ENCODE measurements around the gene CAMK1D. TPM values are rescaled to one million over a fixed set of nuclear protein-coding genes. Genes with fewer than 3 reads are reported as not detected.

CAMK1D gene
- polyA plus RNA-seq, 1 experiment: 1.1 TPM

DNA sequence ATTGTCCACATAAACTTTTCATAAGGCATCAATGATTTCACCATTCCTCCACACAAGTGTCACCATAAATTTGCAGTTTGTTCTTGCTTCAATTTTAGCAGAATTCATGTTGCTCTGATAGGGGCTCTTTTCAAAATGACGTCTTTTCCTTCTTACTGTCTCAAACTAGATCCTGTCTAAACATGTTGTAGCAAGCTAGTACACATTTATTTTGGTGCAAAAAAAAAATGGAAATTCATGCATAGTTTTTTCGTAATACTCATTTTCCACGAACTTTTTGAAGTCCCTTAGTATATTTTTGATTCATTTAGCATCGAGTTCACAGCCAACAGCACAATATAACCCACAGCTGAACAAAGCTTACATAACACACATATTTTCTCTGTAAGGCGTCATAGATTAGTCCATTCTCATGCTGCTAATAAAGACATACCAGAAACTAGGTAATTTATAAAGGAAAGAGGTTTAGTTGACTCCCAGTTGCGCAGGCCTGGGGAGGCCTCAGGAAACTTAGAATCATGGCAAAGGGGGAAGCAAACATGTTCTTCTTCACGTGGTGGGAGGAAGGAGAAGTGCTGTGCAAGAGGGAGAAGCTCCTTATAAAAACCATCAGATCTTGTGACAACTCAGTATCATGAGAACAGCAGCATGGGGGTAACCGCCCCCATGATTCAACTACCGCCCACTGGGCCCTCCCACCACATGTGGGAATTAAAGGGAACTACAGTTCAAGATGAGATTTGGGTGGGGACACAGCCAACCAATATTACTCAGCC lies 350.6 kb downstream of the CAMK1D start:
- Histone ChIP-seq H3K27me3 (ENCODE audit: control insufficient read depth, insufficient read depth, low read length) (no peaks in the 10 kb centered on the region), H3K36me3 (ENCODE audit: control insufficient read depth, insufficient read depth, low read length) (no peaks in the 10 kb centered on the region), H3K4me3 (ENCODE audit: low read depth, low read length) (no peak overlapping the region)
- CTCF ChIA-PET: interaction anchor here (1.4 to 2.0 kb wide), 3 partner anchors 9 to 15 kb away, joined by 3 to 8 read pairs (median 3); no protein-coding TSS in a partner anchor
- POLR2A ChIA-PET: no interaction called here
- DNase-seq (ENCODE audit: low read depth): no peak
- TF ChIP-seq, protein P1, sequence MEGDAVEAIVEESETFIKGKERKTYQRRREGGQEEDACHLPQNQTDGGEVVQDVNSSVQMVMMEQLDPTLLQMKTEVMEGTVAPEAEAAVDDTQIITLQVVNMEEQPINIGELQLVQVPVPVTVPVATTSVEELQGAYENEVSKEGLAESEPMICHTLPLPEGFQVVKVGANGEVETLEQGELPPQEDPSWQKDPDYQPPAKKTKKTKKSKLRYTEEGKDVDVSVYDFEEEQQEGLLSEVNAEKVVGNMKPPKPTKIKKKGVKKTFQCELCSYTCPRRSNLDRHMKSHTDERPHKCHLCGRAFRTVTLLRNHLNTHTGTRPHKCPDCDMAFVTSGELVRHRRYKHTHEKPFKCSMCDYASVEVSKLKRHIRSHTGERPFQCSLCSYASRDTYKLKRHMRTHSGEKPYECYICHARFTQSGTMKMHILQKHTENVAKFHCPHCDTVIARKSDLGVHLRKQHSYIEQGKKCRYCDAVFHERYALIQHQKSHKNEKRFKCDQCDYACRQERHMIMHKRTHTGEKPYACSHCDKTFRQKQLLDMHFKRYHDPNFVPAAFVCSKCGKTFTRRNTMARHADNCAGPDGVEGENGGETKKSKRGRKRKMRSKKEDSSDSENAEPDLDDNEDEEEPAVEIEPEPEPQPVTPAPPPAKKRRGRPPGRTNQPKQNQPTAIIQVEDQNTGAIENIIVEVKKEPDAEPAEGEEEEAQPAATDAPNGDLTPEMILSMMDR (IDR thresholded peaks at IDR 0.05; ENCODE audit: insufficient read depth, low read depth, low read length): no peak

DNA sequence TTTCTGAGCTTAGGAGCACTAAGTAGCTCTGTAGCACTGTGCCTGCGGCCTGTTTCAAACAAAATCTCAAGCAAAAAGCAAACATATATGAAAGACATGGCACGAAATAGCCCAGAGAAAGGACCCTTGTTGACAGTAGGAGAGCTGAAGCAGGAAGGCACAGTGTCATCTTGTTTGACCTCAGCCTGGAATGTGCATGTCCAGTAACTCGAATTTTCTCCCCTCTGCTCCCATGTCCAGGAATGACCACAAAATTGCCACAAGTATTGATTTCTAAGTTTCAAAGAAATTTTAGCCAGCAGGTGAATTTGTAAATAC lies 351.2 kb downstream of the CAMK1D start:
- no peak overlapping the region for H3K4me3 ChIP-seq (ENCODE audit: low read depth, low read length)
- CTCF ChIA-PET: interaction anchor here (1.7 to 2.0 kb wide), 2 partner anchors 10 kb away, joined by 3 to 8 read pairs; no protein-coding TSS in a partner anchor
- H3K36me3 ChIP-seq (ENCODE audit: control insufficient read depth, insufficient read depth, low read length): no peaks in the 10 kb centered on the region
- no peak for DNase-seq (ENCODE audit: low read depth)
- TF ChIP-seq, protein P1 (IDR thresholded peaks at IDR 0.05; ENCODE audit: insufficient read depth, low read depth, low read length): no peak
- no peaks in the 10 kb centered on the region for H3K27me3 ChIP-seq (ENCODE audit: control insufficient read depth, insufficient read depth, low read length)
- POLR2A ChIA-PET: no interaction called here

DNA sequence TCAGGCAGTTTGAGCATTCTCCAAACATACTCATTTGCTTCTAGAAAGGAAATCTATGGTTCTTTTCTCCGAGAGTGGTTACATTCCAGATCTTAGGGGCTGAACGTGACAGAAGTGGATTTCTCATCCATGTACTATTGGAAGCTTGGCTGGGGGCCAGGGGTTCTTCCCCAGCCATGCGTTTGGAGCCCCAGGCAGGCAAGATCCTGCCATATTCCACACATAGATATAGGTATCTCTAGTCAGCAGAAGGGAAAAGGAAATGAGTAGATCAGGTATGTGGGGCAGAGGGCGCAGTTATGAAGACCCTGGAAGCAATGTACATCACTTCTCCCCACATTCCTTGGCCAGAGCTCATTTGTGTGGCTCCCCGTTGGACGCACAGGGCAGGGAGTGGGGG lies 352.3 kb downstream of the CAMK1D start:
- TF ChIP-seq, protein P1 (IDR thresholded peaks at IDR 0.05; ENCODE audit: insufficient read depth, low read depth, low read length): no peak
- no peak overlapping the region for H3K4me3 ChIP-seq (ENCODE audit: low read depth, low read length)
- ChIA-PET POLR2A (no interaction called here), CTCF (interaction anchor here (1.0 to 2.0 kb wide), 4 partner anchors 9 to 486 kb away, joined by 3 to 8 read pairs (median 4); partner anchors contain the start of gene OPTN)
- no peaks in the 10 kb centered on the region for H3K27me3 ChIP-seq (ENCODE audit: control insufficient read depth, insufficient read depth, low read length)
- no peak for DNase-seq (ENCODE audit: low read depth)
- H3K36me3 ChIP-seq (ENCODE audit: control insufficient read depth, insufficient read depth, low read length): no peaks in the 10 kb centered on the region

DNA sequence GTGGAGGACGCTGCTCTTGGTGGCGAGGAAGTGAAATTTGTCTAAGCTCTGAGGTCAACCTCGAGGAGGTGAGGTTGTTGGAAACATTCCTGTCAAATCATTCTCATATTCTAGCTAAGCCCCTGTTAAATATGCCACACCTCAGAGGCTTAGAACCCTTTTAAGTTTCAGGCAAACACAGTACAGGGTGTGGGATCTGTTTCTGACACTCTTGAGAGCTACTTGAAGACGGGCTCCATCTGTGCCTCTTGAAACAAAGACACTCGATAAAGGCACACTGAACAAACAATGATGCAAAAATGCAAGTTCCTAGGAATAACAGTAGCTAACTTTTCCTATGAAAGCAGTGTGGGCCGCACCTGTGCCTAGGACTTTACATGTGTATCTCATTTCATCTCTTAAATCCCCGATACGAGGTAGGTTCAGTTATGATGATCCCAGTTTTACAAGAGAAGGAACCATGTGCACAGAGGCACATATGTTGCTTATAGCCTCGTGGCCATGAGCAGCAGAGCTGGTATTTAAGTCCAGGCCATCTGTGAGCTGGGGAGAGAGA lies 352.9 kb downstream of the CAMK1D start:
- TF ChIP-seq, protein P1 (IDR thresholded peaks at IDR 0.05; ENCODE audit: insufficient read depth, low read depth, low read length): no peak
- Histone ChIP-seq H3K4me3 (ENCODE audit: low read depth, low read length) (no peak overlapping the region), H3K36me3 (ENCODE audit: control insufficient read depth, insufficient read depth, low read length) (no peaks in the 10 kb centered on the region), H3K27me3 (ENCODE audit: control insufficient read depth, insufficient read depth, low read length) (no peaks in the 10 kb centered on the region)
- ChIA-PET CTCF (interaction anchor here (1.0 to 2.0 kb wide), 6 partner anchors 8 to 487 kb away, joined by 3 to 8 read pairs (median 4); partner anchors contain the start of gene OPTN), POLR2A (no interaction called here)
- no peak for DNase-seq (ENCODE audit: low read depth)

- TF ChIP-seq, protein P1 (IDR thresholded peaks at IDR 0.05; ENCODE audit: insufficient read depth, low read depth, low read length): no peak
- Histone ChIP-seq H3K4me3 (ENCODE audit: low read depth, low read length) (no peak overlapping the region), H3K36me3 (ENCODE audit: control insufficient read depth, insufficient read depth, low read length) (no peaks in the 10 kb centered on the region), H3K27me3 (ENCODE audit: control insufficient read depth, insufficient read depth, low read length) (no peaks in the 10 kb centered on the region)
- DNase-seq (ENCODE audit: low read depth): no peak
- ChIA-PET CTCF (interaction anchor here (0.7 to 1.4 kb wide), 5 partner anchors 9 to 440 kb away, joined by 3 to 5 read pairs (median 3); partner anchors contain the start of gene OPTN), POLR2A (no interaction called here)
These were observed 353.8 kb downstream of the CAMK1D start for GRCh38 chr10:12703126-12703525.
